ENCODE data around the gene CXADR. TPM values are rescaled to one million over a fixed set of nuclear protein-coding genes. Genes with fewer than 3 reads are reported as not detected.

Gene CXADR
- total RNA-seq, 1 experiment from 2014 or later, result 119 TPM

- TF ChIP-seq ARID4B (CRISPR knock-in tag; IDR thresholded peaks at IDR 0.05; ENCODE audit: borderline replicate concordance), result peak; percentile 46; the same call in 1 of the 2 replicates
- no peak for TF ChIP-seq FOXJ3 (CRISPR knock-in tag; IDR thresholded peaks at IDR 0.05; ENCODE audit: borderline replicate concordance)
- no peak for TF ChIP-seq ZMAT4 (CRISPR knock-in tag; IDR thresholded peaks at IDR 0.05)
- no peak for TF ChIP-seq MXD4 (CRISPR knock-in tag; IDR thresholded peaks at IDR 0.05; ENCODE audit: borderline replicate concordance)
- no peak for TF ChIP-seq ZSCAN18 (CRISPR knock-in tag; IDR thresholded peaks at IDR 0.05)
- peak; percentile 14; the same call in 1 of the 2 replicates for TF ChIP-seq MAX (CRISPR knock-in tag; IDR thresholded peaks at IDR 0.05)
- no peak for TF ChIP-seq STAT6 (CRISPR knock-in tag; conservative IDR thresholded peaks at IDR 0.05; ENCODE audit: low read depth)
- no peak for TF ChIP-seq IRF2 (CRISPR knock-in tag; IDR thresholded peaks at IDR 0.05; ENCODE audit: borderline replicate concordance, low read depth)
- TF ChIP-seq PREB (CRISPR knock-in tag; IDR thresholded peaks at IDR 0.05; ENCODE audit: borderline replicate concordance), result no peak
- TF ChIP-seq CDX4 (CRISPR knock-in tag; IDR thresholded peaks at IDR 0.05; ENCODE audit: borderline replicate concordance), result no peak
- peak; percentile 71; the same call in 1 of the 2 replicates for TF ChIP-seq JUN (CRISPR knock-in tag; IDR thresholded peaks at IDR 0.05)
- peak; percentile 72; the same call in 1 of the 2 replicates for TF ChIP-seq HMGXB4 (CRISPR knock-in tag; IDR thresholded peaks at IDR 0.05)
- no peak for TF ChIP-seq SMAD4 (CRISPR knock-in tag; IDR thresholded peaks at IDR 0.05)
- TF ChIP-seq ETV6 (CRISPR knock-in tag; IDR thresholded peaks at IDR 0.05), result no peak
- TF ChIP-seq E2F5 (CRISPR knock-in tag; IDR thresholded peaks at IDR 0.05), result peak; percentile 65
- no peak for TF ChIP-seq NR1H2 (CRISPR knock-in tag; IDR thresholded peaks at IDR 0.05)
- TF ChIP-seq ATF3 (CRISPR knock-in tag; conservative IDR thresholded peaks at IDR 0.05), result no peak
- TF ChIP-seq SP1 (CRISPR knock-in tag; conservative IDR thresholded peaks at IDR 0.05), result peak; percentile 65
- TF ChIP-seq GABPB1 (CRISPR knock-in tag; IDR thresholded peaks at IDR 0.05), result peak; percentile 41; the same call in 1 of the 2 replicates
- TF ChIP-seq TP53 (CRISPR knock-in tag; IDR thresholded peaks at IDR 0.05), result peak; percentile 59; the same call in 1 of the 2 replicates
Observed at GRCh38 chr21:17512253-17513213, at the start of gene CXADR (continued).

Measured in WTC11 (cell line).